HTR-8/SVneo (cell line): ENCODE measurements around the gene EID2.

Experiments used
- DNase-seq: peaks from one replicate; pipeline ENCODE4 v3.0.0; 2011; ENCODE audit warnings: low spot score, mixed read lengths; ENCODE audit not compliant: insufficient read length
- FAIRE-seq: peaks from 2 replicates; lab custom pipeline; 2011; peaks lifted over from hg19 to GRCh38; lab: Jason Lieb, UNC

EID2 gene

GRCh38 chr19:39540333-39540673 is 342 bp upstream of the EID2 start:
- DNase-seq (no peak), FAIRE-seq (no peak)

- DNase-seq (no peak), FAIRE-seq (no peak)
These were observed 820 bp downstream of the EID2 start for GRCh38 chr19:39539165-39539517.

GRCh38 chr19:39533791-39534190 is 6.2 kb downstream of the EID2 start:
- no peak for DNase-seq
- FAIRE-seq = no peak

GRCh38 chr19:39533003-39533512 is 6.9 kb downstream of the EID2 start:
- no peak for DNase-seq
- no peak for FAIRE-seq

- DNase-seq = peak; percentile 98
- peak; percentile 86 for FAIRE-seq
These were observed 7.5 kb downstream of the EID2 start, which contains the start of gene EID2B for GRCh38 chr19:39532233-39533002. Gene EID2B (minus strand): TSS chr19:39532852. CDS start chr19:39532802, 50 bp downstream.

GRCh38 chr19:39531834-39532232 is 8.1 kb downstream of the EID2 start:
- no peak for DNase-seq
- no peak for FAIRE-seq

- FAIRE-seq (no peak), DNase-seq (no peak)
These were observed 14.8 kb downstream of the EID2 start for GRCh38 chr19:39525205-39525604.

GRCh38 chr19:39524495-39524894 is 15.5 kb downstream of the EID2 start:
- FAIRE-seq (no peak), DNase-seq (no peak)

- no peak for DNase-seq
- no peak for FAIRE-seq
These were observed 19.1 kb downstream of the EID2 start for GRCh38 chr19:39520541-39521484.

- no peak for DNase-seq
- FAIRE-seq = no peak
These were observed 21.0 kb downstream of the EID2 start for GRCh38 chr19:39518975-39519374.

GRCh38 chr19:39518458-39518857 is 21.5 kb downstream of the EID2 start:
- FAIRE-seq (no peak), DNase-seq (no peak)

- DNase-seq (no peak), FAIRE-seq (no peak)
These were observed 22.5 kb downstream of the EID2 start for GRCh38 chr19:39517432-39517831.

- no peak for DNase-seq
- FAIRE-seq = no peak
These were observed 23.7 kb downstream of the EID2 start for GRCh38 chr19:39516270-39516669.

- DNase-seq = no peak
- FAIRE-seq = no peak
These were observed 24.3 kb downstream of the EID2 start for GRCh38 chr19:39515551-39516191.

- DNase-seq = no peak
- FAIRE-seq = no peak
These were observed 25.0 kb downstream of the EID2 start, which contains the start of gene SELENOV for GRCh38 chr19:39514840-39515550. Gene SELENOV (plus strand): TSS chr19:39515139. CDS start chr19:39515213, 74 bp downstream.

GRCh38 chr19:39512988-39513387 is 27.0 kb downstream of the EID2 start:
- FAIRE-seq = no peak
- no peak for DNase-seq

GRCh38 chr19:39509233-39509632 is 30.7 kb downstream of the EID2 start:
- no peak for FAIRE-seq
- no peak for DNase-seq

GRCh38 chr19:39508629-39509028 is 31.3 kb downstream of the EID2 start:
- FAIRE-seq (no peak), DNase-seq (no peak)

- DNase-seq (no peak), FAIRE-seq (no peak)
These were observed 32.1 kb downstream of the EID2 start for GRCh38 chr19:39507715-39508364.
